ENCODE results near the gene FRMD5. TPM values are rescaled to one million over a fixed set of nuclear protein-coding genes. Genes with fewer than 3 reads are reported as not detected.

The FRMD5 gene
- total RNA-seq, 6 experiments from 2014 or later, result not detected

DNA sequence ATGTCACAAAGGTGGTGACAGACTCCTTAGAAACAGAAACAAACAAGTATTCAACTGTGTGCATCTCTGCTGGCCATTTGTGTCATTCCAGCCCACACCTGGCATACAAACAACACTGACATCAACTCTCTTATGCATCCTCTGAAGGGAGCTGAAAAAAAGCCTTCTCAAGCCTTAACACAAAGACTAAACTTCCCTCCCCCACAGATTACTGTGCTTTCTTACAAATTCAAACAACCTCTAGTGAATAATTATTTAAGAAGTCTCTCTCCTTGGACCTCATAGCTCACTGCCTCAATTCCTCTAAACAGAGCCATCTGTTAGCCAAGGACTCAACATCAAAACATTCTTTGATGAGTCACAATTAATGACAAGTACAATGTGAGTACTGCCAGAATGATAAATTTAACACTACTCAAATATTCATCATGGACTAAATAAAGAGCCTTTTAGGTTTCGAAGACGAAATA, 236.2 kb downstream of the FRMD5 start:
- no peaks in the 10 kb centered on the region for H3K9me3 ChIP-seq
- no peak for DNase-seq
- WGBS (ENCODE audit: insufficient coverage, low coverage, low lambda C conversion rate, missing lambda C conversion rate), result 51% methylated on average over 2 of the region's 2 CpGs

DNA sequence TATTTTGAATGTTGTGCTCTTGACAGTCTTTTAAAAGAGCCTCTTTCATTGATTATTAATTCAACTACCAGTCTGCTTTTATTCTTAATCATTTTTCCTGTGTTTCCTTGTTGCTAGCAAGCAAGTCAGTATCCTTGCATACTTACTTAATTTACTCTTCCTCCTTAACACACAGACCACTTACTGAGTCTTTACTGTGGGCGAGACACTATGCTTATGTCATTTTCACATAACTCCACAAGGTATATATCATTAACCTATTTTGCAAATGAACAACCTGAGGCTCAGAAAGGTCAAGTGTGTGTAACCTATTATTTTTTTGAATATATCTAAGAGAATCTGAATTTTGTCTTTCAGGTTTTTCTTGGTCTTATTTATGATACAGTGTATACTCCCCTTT, 237.3 kb downstream of the FRMD5 start:
- no peak for TF ChIP-seq POLR2A (IDR thresholded peaks at IDR 0.05)
- TF ChIP-seq, protein P1, sequence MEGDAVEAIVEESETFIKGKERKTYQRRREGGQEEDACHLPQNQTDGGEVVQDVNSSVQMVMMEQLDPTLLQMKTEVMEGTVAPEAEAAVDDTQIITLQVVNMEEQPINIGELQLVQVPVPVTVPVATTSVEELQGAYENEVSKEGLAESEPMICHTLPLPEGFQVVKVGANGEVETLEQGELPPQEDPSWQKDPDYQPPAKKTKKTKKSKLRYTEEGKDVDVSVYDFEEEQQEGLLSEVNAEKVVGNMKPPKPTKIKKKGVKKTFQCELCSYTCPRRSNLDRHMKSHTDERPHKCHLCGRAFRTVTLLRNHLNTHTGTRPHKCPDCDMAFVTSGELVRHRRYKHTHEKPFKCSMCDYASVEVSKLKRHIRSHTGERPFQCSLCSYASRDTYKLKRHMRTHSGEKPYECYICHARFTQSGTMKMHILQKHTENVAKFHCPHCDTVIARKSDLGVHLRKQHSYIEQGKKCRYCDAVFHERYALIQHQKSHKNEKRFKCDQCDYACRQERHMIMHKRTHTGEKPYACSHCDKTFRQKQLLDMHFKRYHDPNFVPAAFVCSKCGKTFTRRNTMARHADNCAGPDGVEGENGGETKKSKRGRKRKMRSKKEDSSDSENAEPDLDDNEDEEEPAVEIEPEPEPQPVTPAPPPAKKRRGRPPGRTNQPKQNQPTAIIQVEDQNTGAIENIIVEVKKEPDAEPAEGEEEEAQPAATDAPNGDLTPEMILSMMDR (IDR thresholded peaks at IDR 0.05), result no peak
- no peaks in the 10 kb centered on the region for H3K36me3 ChIP-seq
- 40% methylated on average over 1 of the region's 1 CpG for WGBS (ENCODE audit: insufficient coverage, low coverage, low lambda C conversion rate, missing lambda C conversion rate)
- intact Hi-C loops (cut with DNase I), result no loop called here
- no peaks in the 10 kb centered on the region for H3K27me3 ChIP-seq
- H3K4me1 ChIP-seq, result no peaks in the 10 kb centered on the region
- DNase-seq (no peak), ATAC-seq (no peak)
- no peaks in the 10 kb centered on the region for H3K9me3 ChIP-seq
- H3K27ac ChIP-seq, result no peak overlapping the region
- no peak overlapping the region for H3K4me3 ChIP-seq

More for the DNA sequence above, 236.2 kb downstream of the FRMD5 start:
- intact Hi-C loops (cut with DNase I), result no loop called here
- no peaks in the 10 kb centered on the region for H3K36me3 ChIP-seq
- no peak for ATAC-seq
- H3K4me1 ChIP-seq, result no peaks in the 10 kb centered on the region
- no peak for TF ChIP-seq POLR2A (IDR thresholded peaks at IDR 0.05)
- TF ChIP-seq, protein P1 (IDR thresholded peaks at IDR 0.05), result no peak
- H3K27me3 ChIP-seq, result no peaks in the 10 kb centered on the region
- no peak overlapping the region for H3K4me3 ChIP-seq
- H3K27ac ChIP-seq, result no peak overlapping the region

DNA sequence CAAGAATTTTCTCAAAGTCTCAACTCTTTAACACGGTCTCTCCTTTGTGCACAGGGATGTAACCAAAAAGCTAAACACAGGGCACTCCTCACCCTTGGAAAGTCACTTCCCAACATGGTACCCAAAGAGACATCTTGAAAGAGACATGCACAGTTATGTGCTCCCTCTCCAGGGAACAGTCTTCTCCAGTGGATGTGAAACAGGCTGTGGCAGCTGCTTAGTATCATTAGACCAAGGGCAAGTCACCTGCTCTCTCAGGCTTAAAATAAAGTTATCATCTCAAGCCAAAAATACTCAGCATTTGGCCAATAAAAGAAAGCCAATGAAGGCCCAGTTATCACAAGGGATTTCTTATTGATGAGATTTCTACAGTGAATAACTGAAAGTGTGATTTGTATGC, 239.9 kb downstream of the FRMD5 start:
- Histone ChIP-seq H3K9me3 (no peaks in the 10 kb centered on the region), H3K27ac (no peak overlapping the region), H3K4me3 (no peak overlapping the region), H3K36me3 (no peaks in the 10 kb centered on the region), H3K27me3 (no peaks in the 10 kb centered on the region), H3K4me1 (no peaks in the 10 kb centered on the region)
- WGBS (ENCODE audit: insufficient coverage, low coverage, low lambda C conversion rate, missing lambda C conversion rate), result 55% methylated on average over 1 of the region's 1 CpG
- ATAC-seq (no peak), DNase-seq (no peak)
- intact Hi-C loops (cut with DNase I), result no loop called here
- no peak for TF ChIP-seq POLR2A (IDR thresholded peaks at IDR 0.05)
- TF ChIP-seq, protein P1 (IDR thresholded peaks at IDR 0.05), result no peak

DNA sequence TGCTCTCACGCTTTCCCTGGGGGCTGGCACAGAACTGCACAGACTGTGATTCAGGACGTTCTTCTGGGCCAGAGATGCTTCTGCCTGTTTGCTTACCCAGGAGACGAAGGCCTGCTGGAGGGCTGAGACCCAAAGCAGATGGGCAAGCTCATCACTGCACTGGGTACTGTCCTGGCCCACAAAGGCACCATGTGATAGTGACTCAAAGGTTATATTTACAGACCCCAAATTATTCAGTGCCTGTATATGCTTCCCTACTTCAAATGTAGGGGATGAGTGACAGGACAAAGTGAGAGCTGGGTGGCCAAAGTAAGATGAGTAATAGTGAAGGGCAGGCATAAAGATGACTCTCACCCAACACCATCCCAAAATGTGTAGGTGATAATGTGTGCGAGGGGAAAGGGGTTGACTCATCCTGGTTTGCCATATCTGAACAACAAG, 240.9 kb downstream of the FRMD5 start:
- TF ChIP-seq, protein P1 (IDR thresholded peaks at IDR 0.05), result no peak
- TF ChIP-seq POLR2A (IDR thresholded peaks at IDR 0.05), result no peak
- H3K27ac ChIP-seq, result no peak overlapping the region
- no peaks in the 10 kb centered on the region for H3K9me3 ChIP-seq
- H3K4me3 ChIP-seq, result no peak overlapping the region
- no peaks in the 10 kb centered on the region for H3K36me3 ChIP-seq
- intact Hi-C loops (cut with DNase I), result no loop called here
- H3K27me3 ChIP-seq, result no peaks in the 10 kb centered on the region
- ATAC-seq (no peak), DNase-seq (no peak)
- 54% methylated on average over 3 of the region's 4 CpGs for WGBS (ENCODE audit: insufficient coverage, low coverage, low lambda C conversion rate, missing lambda C conversion rate)
- H3K4me1 ChIP-seq, result no peaks in the 10 kb centered on the region

DNA sequence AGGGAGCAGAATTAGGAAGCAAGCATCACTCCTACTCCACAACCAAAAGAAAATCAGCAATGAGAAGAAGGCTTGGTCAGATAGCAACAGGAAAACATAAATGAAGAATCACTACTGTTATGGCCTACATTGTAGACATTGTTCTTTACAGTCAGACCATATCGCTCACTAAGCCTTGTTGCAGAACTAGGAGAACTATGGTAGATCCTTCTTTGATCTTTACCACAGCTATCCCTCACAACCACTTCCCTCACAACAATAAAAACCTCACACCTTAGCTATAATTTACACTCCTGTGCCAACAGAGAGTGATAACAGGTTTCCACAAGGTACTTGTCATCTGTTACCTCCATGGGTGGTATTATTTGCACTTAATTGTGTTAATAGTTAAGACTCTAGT, 241.7 kb downstream of the FRMD5 start:
- Histone ChIP-seq H3K27ac (no peak overlapping the region), H3K9me3 (no peaks in the 10 kb centered on the region), H3K36me3 (no peaks in the 10 kb centered on the region), H3K27me3 (no peaks in the 10 kb centered on the region), H3K4me3 (no peak overlapping the region), H3K4me1 (no peaks in the 10 kb centered on the region)
- no peak for TF ChIP-seq POLR2A (IDR thresholded peaks at IDR 0.05)
- TF ChIP-seq, protein P1 (IDR thresholded peaks at IDR 0.05), result no peak
- WGBS (ENCODE audit: insufficient coverage, low coverage, low lambda C conversion rate, missing lambda C conversion rate), result 57% methylated on average over 1 of the region's 1 CpG
- intact Hi-C loops (cut with DNase I), result no loop called here
- no peak for DNase-seq
- ATAC-seq, result no peak
